K562 (cell line): ENCODE results near the gene FAM200B. TPM values are rescaled to one million over a fixed set of nuclear protein-coding genes. Genes with fewer than 3 reads are reported as not detected.

Source experiments
- BRD9 ChIP-seq: fragments of 450-650 bp; IDR thresholded peaks from 2 replicates; pipeline ENCODE4 v1.6.1; 2018; ENCODE audit warnings: low read depth; ENCODE audit not compliant: partially characterized antibody
- CAMTA2 ChIP-seq: fragments of 250-450 bp; sonication (Bioruptor Pico); conservative IDR thresholded peaks from 2 replicates; pipeline ENCODE4 v1.5.1; 2022
- CEBPB ChIP-seq: fragments of 450-650 bp; IDR thresholded peaks from 2 replicates; pipeline ENCODE4 v1.6.1; 2016; ENCODE audit warnings: missing genetic modification characterization, missing compliant biosample characterization
- CEBPG ChIP-seq, 3 experiments: fragments of 200-800 bp in 1 of 3; sonication (Bioruptor generic) in 1 of 3; sonication (generic) in 1 of 3; formaldehyde crosslinking in 1 of 3; IDR thresholded peaks in 2 of 3; conservative IDR thresholded peaks in 1 of 3; 2 replicates each; pipeline versions ENCODE4 v1.6.1 to v1.8.0; 2016 to 2022; ENCODE audit warnings: missing compliant biosample characterization in 2 of 3, missing genetic modification characterization in 2 of 3, mild to moderate bottlenecking in 1 of 3, missing genetic modification reagents in 1 of 3
- FOXA3 ChIP-seq, 2 experiments: fragments of 450-650 bp in 1 of 2; sonication (generic) in 1 of 2; formaldehyde crosslinking; IDR thresholded peaks in 1 of 2; conservative IDR thresholded peaks in 1 of 2; 2 replicates each; pipeline versions ENCODE4 v1.4.0 to v1.8.0; 2020 to 2022; ENCODE audit warnings: mild to moderate bottlenecking in 2 of 2, missing genetic modification reagents in 1 of 2
- SMAD3 ChIP-seq: fragments of 450-650 bp; formaldehyde crosslinking; conservative IDR thresholded peaks from 2 replicates; pipeline ENCODE4 v1.4.0; 2020; ENCODE audit warnings: mild to moderate bottlenecking
- SREBF1 ChIP-seq: fragments of 150-350 bp; IDR thresholded peaks from 2 replicates; pipeline ENCODE4 v1.6.1; 2014; ENCODE audit warnings: antibody characterized with exemption, low read depth, low read length, borderline replicate concordance
- TAF1 ChIP-seq: IDR thresholded peaks from 2 replicates; pipeline ENCODE4 v1.6.1; 2011; ENCODE audit warnings: mild to moderate bottlenecking, low read length, moderate library complexity; ENCODE audit not compliant: insufficient read depth, control insufficient read depth, severe bottlenecking; ENCODE audit errors: extremely low read depth
- TBL1XR1 ChIP-seq, 2 experiments: IDR thresholded peaks; 2 replicates each; pipeline ENCODE4 v1.6.1; 2012; ENCODE audit warnings: improper control_type of control experiment in 2 of 2, low read length in 2 of 2, mild to moderate bottlenecking in 1 of 2
- TCF3 ChIP-seq: sonication (generic); formaldehyde crosslinking; IDR thresholded peaks from 2 replicates; pipeline ENCODE4 v1.4.0; 2020; ENCODE audit warnings: mild to moderate bottlenecking, missing genetic modification reagents
- ZKSCAN8 ChIP-seq: fragments of 200-800 bp; sonication (Bioruptor generic); IDR thresholded peaks from 2 replicates; pipeline ENCODE4 v1.6.1; 2016; ENCODE audit warnings: missing genetic modification characterization, missing compliant biosample characterization
- polyA plus RNA-seq, 8 experiments: library from polyadenylated mRNA; depleted of rRNA in 4 of 8; stranded (reverse) in 5 of 8; unstranded in 3 of 8; fragments of >200 nt; fragmentation: Nextera tagmentation in 2 of 8; fragmentation: Illumina TruSeq in 1 of 8; extraction: Ambion mirVana in 2 of 8; extraction: Trizol in 1 of 8; gene quantifications; 2 replicates each; pipeline versions ENCODE4 v1.2.1 to v1.2.3, GENCODE V29; 2011 to 2014; ENCODE audit warnings: inconsistent platforms in 1 of 8, missing spikeins in 1 of 8
- total RNA-seq, 7 experiments: library from RNA; depleted of rRNA in 6 of 7; stranded (reverse); fragments of >200 nt in 6 of 7; fragmentation: Illumina TruSeq in 2 of 7; extraction: Trizol in 2 of 7; gene quantifications; 2 replicates each; pipeline versions ENCODE4 v1.2.1 to v1.2.3, GENCODE V29; 2011 to 2021; ENCODE audit warnings: low replicate concordance in 1 of 7
- TF ChIP-seq, protein P1 (sequence below): sonication (generic); formaldehyde crosslinking; IDR thresholded peaks from 2 replicates; pipeline ENCODE4 v1.8.0; 2023; ENCODE audit warnings: mild to moderate bottlenecking, missing genetic modification reagents

The FAM200B gene
- total and polyA plus RNA-seq, 9 of the 15 experiments (the other 6 are each of a cell fraction or from before 2014, with no cell fraction given), result 17.4 to 48.0 (median 25.5) TPM

DNA sequence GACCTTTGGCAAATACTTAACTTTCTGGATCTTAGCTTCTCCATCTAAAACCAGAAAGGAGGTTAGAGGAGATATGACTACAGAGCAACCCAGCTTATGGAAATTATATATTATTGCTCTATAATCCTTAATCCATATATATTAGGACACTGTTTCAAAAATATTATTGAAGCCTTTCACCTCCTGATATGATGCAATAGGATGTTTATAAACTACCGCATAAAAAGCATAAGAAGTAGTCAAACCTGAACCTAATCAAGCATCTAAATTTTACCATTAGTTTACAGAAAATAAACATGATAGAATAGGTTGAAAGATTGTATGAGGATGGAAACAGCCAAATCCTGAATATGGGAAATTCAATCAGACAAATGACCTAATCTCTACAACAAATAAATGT is 5.6 kb upstream of the FAM200B start (continued):
- TF ChIP-seq SREBF1, result no peak
- no peak for TF ChIP-seq CEBPG (CRISPR knock-in tag; IDR thresholded peaks at IDR 0.05)
- peak; percentile 38 to 89; a peak in 2 of 4 replicates for TF ChIP-seq CEBPG (tag; conservative IDR thresholded peaks at IDR 0.05 in 1 of 2, IDR thresholded peaks at IDR 0.05 in 1 of 2)
- no peak for TF ChIP-seq ZKSCAN8 (CRISPR knock-in tag)
- no peak for TF ChIP-seq SMAD3 (CRISPR knock-in tag)
- TF ChIP-seq FOXA3 (CRISPR knock-in tag; conservative IDR thresholded peaks at IDR 0.05 in 1 of 2, IDR thresholded peaks at IDR 0.05 in 1 of 2), result no peak
- no peak for TF ChIP-seq BRD9
- TF ChIP-seq CAMTA2 (CRISPR knock-in tag), result no peak
- TF ChIP-seq, protein P1, sequence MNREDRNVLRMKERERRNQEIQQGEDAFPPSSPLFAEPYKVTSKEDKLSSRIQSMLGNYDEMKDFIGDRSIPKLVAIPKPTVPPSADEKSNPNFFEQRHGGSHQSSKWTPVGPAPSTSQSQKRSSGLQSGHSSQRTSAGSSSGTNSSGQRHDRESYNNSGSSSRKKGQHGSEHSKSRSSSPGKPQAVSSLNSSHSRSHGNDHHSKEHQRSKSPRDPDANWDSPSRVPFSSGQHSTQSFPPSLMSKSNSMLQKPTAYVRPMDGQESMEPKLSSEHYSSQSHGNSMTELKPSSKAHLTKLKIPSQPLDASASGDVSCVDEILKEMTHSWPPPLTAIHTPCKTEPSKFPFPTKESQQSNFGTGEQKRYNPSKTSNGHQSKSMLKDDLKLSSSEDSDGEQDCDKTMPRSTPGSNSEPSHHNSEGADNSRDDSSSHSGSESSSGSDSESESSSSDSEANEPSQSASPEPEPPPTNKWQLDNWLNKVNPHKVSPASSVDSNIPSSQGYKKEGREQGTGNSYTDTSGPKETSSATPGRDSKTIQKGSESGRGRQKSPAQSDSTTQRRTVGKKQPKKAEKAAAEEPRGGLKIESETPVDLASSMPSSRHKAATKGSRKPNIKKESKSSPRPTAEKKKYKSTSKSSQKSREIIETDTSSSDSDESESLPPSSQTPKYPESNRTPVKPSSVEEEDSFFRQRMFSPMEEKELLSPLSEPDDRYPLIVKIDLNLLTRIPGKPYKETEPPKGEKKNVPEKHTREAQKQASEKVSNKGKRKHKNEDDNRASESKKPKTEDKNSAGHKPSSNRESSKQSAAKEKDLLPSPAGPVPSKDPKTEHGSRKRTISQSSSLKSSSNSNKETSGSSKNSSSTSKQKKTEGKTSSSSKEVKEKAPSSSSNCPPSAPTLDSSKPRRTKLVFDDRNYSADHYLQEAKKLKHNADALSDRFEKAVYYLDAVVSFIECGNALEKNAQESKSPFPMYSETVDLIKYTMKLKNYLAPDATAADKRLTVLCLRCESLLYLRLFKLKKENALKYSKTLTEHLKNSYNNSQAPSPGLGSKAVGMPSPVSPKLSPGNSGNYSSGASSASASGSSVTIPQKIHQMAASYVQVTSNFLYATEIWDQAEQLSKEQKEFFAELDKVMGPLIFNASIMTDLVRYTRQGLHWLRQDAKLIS, result no peak
- TF ChIP-seq TCF3 (CRISPR knock-in tag), result no peak
- TF ChIP-seq TAF1, result no peak
- no peak for TF ChIP-seq TBL1XR1 (IDR thresholded peaks at IDR 0.05; ENCODE audit: low read length in 2 of 2)
- TF ChIP-seq CEBPB (tag), result peak; percentile 65
